Measurements from ENCODE around the gene ITPRID1. TPM values are rescaled to one million over a fixed set of nuclear protein-coding genes. Genes with fewer than 3 reads are reported as not detected.

The ITPRID1 gene
- total and polyA plus RNA-seq, 10 of the 15 experiments (the other 5 are each of a cell fraction or from before 2014, with no cell fraction given) = 0.06 TPM; not detected in 9

GRCh38 chr7:31550432-31550831 is 36.5 kb downstream of the ITPRID1 start:
- H3K9ac ChIP-seq (ENCODE audit: control insufficient read depth, insufficient read depth, low read length) = no peak overlapping the region
- no peak overlapping the region for H2AFZ ChIP-seq (ENCODE audit: control insufficient read depth, low read depth, low read length)
- no peaks in the 10 kb centered on the region for H4K20me1 ChIP-seq (ENCODE audit: control insufficient read depth, insufficient read depth)
- no peaks in the 10 kb centered on the region for H3K36me3 ChIP-seq (ENCODE audit: control insufficient read depth in 2 of 2, insufficient read depth in 2 of 2, low read length in 1 of 2)
- H3K4me2 ChIP-seq (ENCODE audit: control insufficient read depth, insufficient read depth) = no peak overlapping the region
- TF ChIP-seq FOXK2 (IDR thresholded peaks at IDR 0.05) = no peak
- BruUV-seq (replicated peaks) = no TSS peak
- POLR2A ChIA-PET = no interaction called here
- SMC1A ChIA-PET (ENCODE audit: uncharacterized antibody, unreplicated experiment) = no interaction called here
- H3K4me1 ChIP-seq (ENCODE audit: control insufficient read depth, insufficient read depth, low read length) = no peaks in the 10 kb centered on the region
- intact Hi-C loops (cut with micrococcal nuclease; ENCODE audit: unreplicated experiment) (no loop called here), in situ Hi-C loops (cut with MboI) (no loop called here)
- 0% methylated on average over 1 of the region's 1 CpG for WGBS (ENCODE audit: insufficient coverage, insufficient replicate concordance, low lambda C conversion rate, missing lambda C conversion rate)
- ATAC-seq (no peak), DNase-seq (ENCODE audit: low read depth, low spot score) (no peak), FAIRE-seq (no peak)
- H3K9me3 ChIP-seq (replicated peaks; ENCODE audit: control insufficient read depth, insufficient read depth, low read length) = no peaks in the 10 kb centered on the region
- H3K27ac ChIP-seq (ENCODE audit: control insufficient read depth, insufficient read depth) = no peak overlapping the region
- CTCF ChIA-PET = no interaction called here
- RAD21 ChIA-PET (ENCODE audit: unreplicated experiment) = no interaction called here
- no peaks in the 10 kb centered on the region for H3K27me3 ChIP-seq (replicated peaks in 1 of 2; ENCODE audit: control insufficient read depth in 2 of 2, insufficient read depth in 2 of 2, low read length in 1 of 2)
- no peaks in the 10 kb centered on the region for H3K79me2 ChIP-seq (ENCODE audit: control insufficient read depth, insufficient read depth, low read length)
- no peak overlapping the region for H3K4me3 ChIP-seq

DNA sequence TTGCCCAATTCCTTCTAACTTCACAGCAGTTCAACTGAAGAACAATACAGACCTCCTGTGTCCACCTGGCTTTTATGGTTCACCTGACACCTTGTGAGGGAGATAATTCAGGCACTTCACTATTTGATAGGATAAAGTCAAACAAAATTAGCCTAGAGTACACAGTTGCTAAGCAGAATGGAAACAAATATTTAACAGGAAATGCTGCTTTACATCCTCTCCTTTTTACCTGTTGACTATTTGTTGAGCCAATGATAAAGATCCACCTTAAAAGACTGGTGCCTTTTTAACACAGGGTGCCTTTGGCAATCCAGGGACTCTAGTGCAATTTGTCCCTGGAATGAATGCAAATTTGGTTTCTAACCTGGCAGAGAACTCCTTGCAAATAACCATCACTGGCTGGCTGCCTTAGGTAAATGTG is 39.8 kb downstream of the ITPRID1 start:
- DNase-seq (ENCODE audit: low read depth, low spot score) = no peak
- POLR2A ChIA-PET = no interaction called here
- intact Hi-C loops (cut with micrococcal nuclease; ENCODE audit: unreplicated experiment) = no loop called here
- peaks cover 0 to 4% of the 10 kb centered on the region in 2 experiments; a peak in 2 of 4 replicates for H3K27me3 ChIP-seq (replicated peaks in 1 of 2; ENCODE audit: control insufficient read depth in 2 of 2, insufficient read depth in 2 of 2, low read length in 1 of 2)
- RAD21 ChIA-PET (ENCODE audit: unreplicated experiment) = no interaction called here
- no peaks in the 10 kb centered on the region for H4K20me1 ChIP-seq (ENCODE audit: control insufficient read depth, insufficient read depth)
- in situ Hi-C loops (cut with MboI) = no loop called here
- no peak overlapping the region for H3K27ac ChIP-seq (ENCODE audit: control insufficient read depth, insufficient read depth)
- H3K79me2 ChIP-seq (ENCODE audit: control insufficient read depth, insufficient read depth, low read length) = no peaks in the 10 kb centered on the region
- H2AFZ ChIP-seq (ENCODE audit: control insufficient read depth, low read depth, low read length) = no peak overlapping the region
- H3K9ac ChIP-seq (ENCODE audit: control insufficient read depth, insufficient read depth, low read length) = no peak overlapping the region
- no peaks in the 10 kb centered on the region for H3K4me1 ChIP-seq (ENCODE audit: control insufficient read depth, insufficient read depth, low read length)
- no peak overlapping the region for H3K4me2 ChIP-seq (ENCODE audit: control insufficient read depth, insufficient read depth)
- no TSS peak for BruUV-seq (replicated peaks)
- CTCF ChIA-PET = no interaction called here
- no peak for ATAC-seq
- H3K4me3 ChIP-seq = no peak overlapping the region
- no peaks in the 10 kb centered on the region for H3K9me3 ChIP-seq (replicated peaks; ENCODE audit: control insufficient read depth, insufficient read depth, low read length)
- H3K36me3 ChIP-seq (ENCODE audit: control insufficient read depth in 2 of 2, insufficient read depth in 2 of 2, low read length in 1 of 2) = no peaks in the 10 kb centered on the region
- SMC1A ChIA-PET (ENCODE audit: uncharacterized antibody, unreplicated experiment) = no interaction called here
- no peak for FAIRE-seq
- TF ChIP-seq NFYB (IDR thresholded peaks at IDR 0.05; ENCODE audit: insufficient read depth, low read depth, low read length) (no peak), SMAD1 (IDR thresholded peaks at IDR 0.05; ENCODE audit: low read depth, partially characterized antibody) (no peak), EGR1 (IDR thresholded peaks at IDR 0.05; ENCODE audit: borderline replicate concordance in 1 of 2, low read depth in 2 of 2, low read length in 2 of 2) (no peak), TCF3 (IDR thresholded peaks at IDR 0.05; ENCODE audit: borderline replicate concordance, insufficient read depth, low read depth, low read length) (no peak), MLLT1 (IDR thresholded peaks at IDR 0.05) (no peak), GATAD2B (conservative IDR thresholded peaks at IDR 0.05; ENCODE audit: low read depth) (no peak), SUPT20H (IDR thresholded peaks at IDR 0.05; ENCODE audit: borderline replicate concordance, control insufficient read depth, low read depth, low read length) (no peak), MTA2 (IDR thresholded peaks at IDR 0.05; ENCODE audit: low read depth) (no peak), CHD2 (IDR thresholded peaks at IDR 0.05; ENCODE audit: borderline replicate concordance, low read depth, low read length) (no peak), LARP7 (IDR thresholded peaks at IDR 0.05) (no peak), NFIC (IDR thresholded peaks at IDR 0.05; ENCODE audit: low read depth, low read length) (no peak)
- TF ChIP-seq, protein P1, sequence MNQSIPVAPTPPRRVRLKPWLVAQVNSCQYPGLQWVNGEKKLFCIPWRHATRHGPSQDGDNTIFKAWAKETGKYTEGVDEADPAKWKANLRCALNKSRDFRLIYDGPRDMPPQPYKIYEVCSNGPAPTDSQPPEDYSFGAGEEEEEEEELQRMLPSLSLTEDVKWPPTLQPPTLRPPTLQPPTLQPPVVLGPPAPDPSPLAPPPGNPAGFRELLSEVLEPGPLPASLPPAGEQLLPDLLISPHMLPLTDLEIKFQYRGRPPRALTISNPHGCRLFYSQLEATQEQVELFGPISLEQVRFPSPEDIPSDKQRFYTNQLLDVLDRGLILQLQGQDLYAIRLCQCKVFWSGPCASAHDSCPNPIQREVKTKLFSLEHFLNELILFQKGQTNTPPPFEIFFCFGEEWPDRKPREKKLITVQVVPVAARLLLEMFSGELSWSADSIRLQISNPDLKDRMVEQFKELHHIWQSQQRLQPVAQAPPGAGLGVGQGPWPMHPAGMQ (IDR thresholded peaks at IDR 0.05; ENCODE audit: borderline replicate concordance) = no peak
